HG03196 (cell line): ENCODE measurements around the gene DET1.
"Not testable (repeated sequence)": the region's sequence is repeated elsewhere in the genome, so short reads cannot be mapped to it uniquely, and the experiment has no call there.

Experiments
- ATAC-seq: cut with Tn5 transposase; IDR thresholded peaks from one replicate; pipeline ENCODE4 v1.9.1; 2021; ENCODE audit not compliant: unreplicated experiment

The DET1 gene

DNA sequence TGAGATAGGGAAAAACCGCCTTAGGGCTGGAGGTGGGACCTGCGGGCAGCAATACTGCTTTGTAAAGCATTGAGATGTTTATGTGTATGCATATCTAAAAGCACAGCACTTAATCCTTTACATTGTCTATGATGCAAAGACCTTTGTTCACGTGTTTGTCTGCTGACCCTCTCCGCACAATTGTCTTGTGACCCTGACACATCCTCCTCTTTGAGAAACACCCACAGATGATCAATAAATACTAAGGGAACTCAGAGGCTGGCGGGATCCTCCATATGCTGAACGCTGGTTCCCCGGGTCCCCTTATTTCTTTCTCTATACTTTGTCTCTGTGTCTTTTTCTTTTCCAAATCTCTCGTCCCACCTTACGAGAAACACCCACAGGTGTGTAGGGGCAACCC, 5.4 kb downstream of the DET1 start:
- not testable (repeated sequence) for ATAC-seq

DNA sequence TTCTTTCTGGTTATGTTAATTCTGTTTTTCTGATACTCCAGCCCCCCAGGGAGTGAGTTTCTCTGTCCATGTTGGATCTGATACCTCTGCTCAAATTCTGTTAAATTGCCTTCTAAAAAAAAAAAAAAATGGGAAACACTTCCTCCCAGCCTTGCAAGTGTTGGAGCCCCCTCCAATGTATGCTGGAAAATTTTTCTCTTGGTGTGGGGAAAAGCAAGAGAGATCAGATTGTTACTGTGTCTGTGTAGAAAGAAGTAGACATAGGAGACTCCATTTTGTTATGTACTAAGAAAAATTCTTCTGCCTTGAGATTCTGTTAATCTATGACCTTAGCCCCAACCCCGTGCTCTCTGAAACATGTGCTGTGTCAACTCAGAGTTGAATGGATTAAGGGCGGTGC, 6.1 kb downstream of the DET1 start:
- ATAC-seq = not testable (repeated sequence)

DNA sequence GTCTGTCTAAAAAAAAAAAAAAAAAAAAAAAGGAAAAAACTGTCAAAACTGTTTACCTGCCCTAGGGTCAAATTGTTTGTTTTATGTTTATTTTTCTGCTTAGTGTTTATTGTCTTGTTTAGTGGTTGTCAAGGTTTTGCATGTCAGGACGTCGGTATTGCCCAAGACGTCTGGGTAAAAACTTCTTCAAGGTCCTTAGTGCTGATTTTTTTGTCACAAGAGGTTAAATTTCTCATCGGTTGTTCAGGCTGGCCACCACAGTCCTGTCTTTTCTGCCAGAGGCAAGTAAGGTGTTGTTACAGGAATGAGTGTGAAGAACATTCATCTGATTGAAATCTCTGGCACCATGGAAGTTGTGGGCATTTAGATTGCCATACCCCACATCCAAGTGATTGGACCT, 7.0 kb downstream of the DET1 start:
- ATAC-seq = no peak

DNA sequence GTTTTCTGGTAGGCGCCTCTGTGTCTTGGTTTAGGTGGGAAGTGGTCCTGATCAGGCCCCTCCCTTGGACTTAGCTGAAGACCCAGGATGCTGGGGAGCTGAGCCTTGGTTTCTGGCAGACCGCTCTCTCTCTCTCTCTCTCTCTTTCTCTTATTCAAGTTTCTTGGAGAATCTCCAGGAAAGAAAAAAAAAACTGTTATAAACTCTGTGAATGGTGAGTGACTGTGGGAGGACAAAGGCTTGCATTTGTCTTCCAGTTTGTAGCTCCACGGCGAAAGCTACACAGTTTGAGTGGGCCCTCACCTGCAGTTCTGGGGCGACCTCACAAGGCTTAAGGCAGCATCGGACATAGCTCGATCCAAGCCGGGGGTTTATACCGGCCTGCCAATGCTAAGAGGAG, 7.5 kb downstream of the DET1 start:
- no peak for ATAC-seq

DNA sequence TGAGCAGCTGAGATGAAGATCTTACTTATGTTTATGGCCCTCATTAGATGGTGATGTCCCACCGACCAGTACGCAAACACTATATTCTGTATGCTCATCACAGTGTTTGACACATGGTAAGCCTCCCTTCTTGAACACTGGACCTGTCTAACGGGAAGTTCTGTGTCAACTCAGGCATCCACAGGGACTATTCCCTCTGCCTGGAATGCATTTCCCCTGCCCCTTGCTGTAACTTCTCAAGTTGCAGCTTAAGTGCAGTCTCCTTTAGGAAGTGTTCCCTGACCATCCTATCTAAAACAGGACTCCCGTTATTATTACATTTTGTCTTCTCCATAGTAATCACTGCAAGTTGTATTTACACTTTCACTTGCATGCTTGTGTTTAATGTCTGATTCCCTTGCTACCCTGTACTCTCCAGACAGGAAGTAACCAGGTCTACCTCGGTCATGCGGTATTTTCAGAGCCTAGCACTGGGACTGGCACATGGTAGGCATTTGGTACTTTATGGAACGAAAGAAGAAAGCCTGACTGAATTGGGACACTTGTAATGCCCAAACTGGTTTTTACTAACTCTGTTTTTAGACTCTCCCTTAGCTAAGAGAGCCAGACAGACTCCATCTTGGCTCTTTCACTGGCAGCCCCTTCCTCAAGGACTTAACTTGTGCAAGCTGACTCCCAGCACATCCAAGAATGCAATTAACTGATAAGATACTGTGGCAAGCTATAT, 8.7 kb downstream of the DET1 start:
- no peak for ATAC-seq

DNA sequence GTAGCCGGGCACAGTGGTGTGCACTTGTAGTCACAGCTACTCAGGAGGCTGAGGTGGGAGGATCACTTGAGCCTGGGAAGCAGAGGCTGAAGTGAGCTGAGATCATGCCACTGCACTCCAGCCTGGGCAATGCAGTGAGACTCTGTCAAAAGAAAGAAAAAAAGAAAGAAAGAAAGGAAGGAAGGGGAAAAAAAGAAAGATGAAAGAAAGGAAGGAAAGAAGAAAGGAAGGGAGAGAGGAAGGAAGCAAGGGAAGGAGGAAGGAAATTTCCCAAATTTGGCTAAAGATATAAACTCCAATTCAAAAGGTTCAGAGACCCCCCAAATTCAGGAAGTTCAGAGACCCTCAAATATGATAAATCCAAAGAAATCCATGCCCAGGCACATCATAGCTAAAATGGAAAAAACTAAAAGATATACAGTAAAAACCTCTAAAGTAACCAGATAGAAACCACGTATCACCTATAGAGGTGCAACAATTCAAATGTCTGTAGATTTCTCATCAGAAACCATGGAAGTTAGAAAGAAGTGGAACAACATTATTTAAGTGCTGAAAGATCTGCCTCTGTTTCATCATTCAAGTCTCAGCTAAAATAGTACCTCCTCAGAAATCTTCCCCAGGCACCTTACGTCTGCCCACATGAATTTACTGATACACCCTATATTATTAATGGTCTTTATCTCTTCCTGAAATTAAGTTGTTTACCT, 10.7 kb downstream of the DET1 start:
- no peak for ATAC-seq

DNA sequence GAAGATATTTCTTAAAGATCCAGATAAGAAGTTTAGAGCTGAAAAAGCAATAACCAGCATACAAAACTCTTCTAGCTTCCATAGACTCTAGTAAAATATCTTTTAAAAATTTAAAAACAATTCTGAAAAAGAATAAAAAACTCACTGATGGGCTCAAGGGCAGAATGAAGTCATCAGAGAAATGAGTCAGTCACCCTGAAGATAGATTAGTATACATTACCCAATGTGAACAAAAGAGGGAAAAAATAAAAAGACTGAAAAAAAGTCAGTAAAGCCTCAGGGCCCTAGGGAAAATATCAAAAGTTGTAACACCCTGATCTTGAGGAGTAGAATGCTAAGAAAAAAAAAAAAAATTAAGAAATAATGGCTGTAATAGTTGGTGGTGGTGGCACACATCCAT, 11.4 kb downstream of the DET1 start:
- ATAC-seq = no peak

DNA sequence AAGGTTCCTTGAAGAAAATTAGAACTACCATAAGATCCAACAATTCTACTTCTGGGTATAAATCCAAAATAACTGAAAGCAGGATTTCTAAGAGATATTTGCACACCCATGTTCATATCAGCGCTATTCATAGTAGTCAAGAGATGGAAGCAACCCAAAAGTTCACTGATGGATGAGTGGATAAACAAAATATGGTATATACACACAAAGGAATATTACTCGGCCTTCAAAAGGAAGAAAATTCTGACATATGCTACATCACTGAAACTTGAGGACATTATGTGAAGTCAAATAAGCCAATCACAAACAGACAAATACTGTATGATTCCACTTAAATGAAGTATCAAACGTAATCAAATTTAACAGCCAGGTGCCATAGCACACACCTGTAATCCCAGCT, 13.1 kb downstream of the DET1 start:
- ATAC-seq = no peak

DNA sequence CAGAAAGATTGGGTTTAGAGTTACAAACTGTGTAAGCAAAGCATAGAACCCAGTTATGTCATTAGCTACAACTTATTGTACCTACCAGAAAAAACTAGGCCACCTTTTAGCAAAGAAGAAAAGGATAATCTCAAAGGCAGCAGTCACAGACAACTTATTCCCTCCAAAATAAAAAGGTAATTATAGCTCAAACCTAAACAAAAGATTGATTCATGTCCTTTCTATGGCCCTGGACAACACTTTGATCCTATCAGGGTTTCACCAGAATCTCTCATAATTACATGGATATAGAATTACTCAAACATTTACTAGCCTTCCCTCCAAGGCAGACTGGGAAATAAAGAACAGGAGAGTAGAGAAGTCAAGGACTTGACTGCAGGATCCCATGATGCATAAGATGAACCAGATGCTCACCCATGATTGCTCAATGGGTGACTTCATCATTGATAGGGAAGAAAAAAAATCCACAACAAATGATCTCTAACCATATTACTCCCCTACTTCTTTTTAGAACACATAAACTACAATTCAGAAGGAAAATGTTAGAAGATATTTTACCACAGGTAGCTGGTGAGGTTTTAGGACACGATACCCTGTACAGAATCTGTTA, 17.4 kb downstream of the DET1 start:
- ATAC-seq = no peak

DNA sequence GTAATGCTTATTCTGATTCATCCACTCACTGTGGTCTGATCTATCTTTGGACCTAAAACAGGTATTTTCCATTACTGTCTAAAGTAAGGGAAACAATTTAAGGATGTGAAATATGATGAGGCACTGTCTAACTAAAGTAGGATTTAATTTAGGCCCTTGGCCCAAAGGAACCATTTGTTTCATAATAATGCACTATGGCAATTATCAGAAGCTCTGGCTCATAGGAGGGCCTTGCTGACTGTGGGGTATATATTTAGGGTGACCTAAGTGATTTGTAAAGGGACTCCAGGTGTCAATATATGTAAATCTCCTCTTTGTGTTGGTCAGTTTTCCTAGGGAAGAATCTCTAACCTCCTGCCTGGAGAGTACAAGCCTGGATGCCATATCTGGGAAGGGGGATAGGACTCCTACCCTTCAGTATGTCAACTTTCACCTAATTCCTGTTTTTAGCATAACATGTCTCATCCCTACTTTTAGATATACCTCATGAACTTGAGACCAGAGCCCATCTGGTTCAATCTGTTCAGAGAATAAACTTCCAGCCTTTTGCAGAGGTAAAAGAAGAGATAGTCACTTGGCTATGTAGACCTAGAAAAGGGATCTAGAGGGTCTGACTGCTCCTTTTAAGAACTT, 20.1 kb downstream of the DET1 start:
- no peak for ATAC-seq

DNA sequence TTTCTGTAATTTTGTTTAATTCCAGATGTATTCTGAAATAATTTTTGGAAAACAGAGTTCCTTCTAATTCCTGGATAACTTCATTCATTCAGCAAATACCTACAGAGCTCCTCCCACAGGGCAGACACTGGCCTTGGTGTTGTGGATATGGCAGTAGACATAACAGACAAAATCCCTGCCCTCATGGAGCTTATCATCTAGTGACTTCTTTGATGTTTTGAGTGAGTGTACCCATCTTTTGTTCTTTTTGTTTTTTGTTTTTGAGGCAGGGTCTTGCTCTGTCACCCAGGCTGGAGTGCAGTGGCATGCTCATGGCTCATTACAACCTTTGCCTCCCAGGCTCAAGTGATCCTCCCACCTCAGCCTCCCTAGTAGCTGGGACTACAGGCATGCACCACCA, 21.1 kb downstream of the DET1 start:
- no peak for ATAC-seq

DNA sequence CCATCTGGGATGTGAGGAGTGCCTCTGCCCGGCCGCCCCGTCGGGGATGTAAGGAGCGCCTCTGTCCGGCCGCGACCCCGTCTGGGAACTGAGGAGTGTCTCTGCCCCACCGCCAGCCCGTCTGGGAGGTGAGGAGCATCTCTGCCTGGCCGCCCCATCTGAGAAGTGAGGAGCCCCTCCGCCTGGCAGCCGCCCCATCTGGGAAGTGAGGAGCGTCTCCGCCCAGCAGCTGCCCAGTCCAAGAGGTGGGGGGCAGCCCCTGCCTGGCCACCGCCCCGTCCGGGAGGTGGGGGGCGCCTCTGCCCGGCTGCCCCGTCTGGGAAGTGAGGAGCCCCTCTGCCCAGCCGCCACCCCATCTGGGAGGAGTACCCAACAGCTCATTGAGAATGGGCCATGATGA, 22.4 kb downstream of the DET1 start:
- not testable (repeated sequence) for ATAC-seq

DNA sequence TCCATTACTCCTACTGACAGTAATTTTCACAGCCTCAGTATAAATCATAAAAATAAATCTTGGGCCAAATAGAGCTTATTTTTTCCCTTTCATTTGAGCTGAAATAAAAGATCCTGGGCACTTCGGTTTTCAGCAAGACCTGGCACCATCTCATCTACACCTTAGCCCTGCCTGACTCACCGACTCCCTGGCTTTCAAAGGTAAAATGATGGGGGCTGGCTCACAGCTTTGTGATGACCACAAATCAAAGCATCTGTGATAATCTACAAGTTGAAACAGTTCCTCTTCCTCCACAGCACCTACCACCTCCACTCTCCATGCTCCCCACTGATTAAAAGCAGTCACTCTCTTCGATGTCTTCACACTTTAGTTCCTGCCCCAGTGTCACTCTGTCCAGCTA, 27.6 kb downstream of the DET1 start:
- ATAC-seq = no peak

DNA sequence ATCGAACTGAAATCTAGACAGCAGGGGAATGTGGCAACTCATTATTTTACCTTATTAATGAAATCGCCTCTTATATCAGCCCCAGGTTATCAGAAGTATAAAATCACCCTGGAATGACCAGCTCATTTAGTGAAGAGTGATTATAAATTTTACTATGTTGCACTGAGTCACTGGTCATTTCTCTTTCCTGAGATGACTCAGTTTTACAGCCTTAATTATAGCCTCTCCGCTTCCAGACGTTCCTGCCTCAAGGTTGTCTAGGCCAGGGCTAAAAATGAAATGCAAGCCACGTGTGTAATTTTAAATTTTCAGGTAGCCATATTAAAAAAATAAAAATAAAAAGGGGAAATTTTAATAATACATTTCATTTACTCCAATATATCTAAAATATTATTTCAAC, 33.3 kb downstream of the DET1 start:
- ATAC-seq = no peak

DNA sequence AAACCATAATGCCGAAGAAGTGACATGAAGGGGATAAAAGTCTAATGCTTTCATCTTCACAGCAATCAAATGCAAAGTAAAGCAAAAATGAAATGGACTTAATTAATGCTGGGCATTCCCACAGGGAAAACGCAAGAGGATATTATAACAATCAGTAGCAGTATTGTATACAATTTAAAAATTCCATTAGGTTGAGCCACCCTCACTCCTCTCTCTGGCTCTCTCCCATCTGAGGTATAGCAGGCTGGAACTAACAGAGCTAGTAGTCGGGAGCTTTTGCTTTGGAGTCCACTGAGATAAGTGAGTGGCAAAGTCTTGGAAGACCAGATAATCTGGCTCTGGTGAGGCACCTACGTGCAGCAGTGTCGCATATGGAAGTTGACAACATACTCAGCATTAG, 33.9 kb downstream of the DET1 start:
- no peak for ATAC-seq

DNA sequence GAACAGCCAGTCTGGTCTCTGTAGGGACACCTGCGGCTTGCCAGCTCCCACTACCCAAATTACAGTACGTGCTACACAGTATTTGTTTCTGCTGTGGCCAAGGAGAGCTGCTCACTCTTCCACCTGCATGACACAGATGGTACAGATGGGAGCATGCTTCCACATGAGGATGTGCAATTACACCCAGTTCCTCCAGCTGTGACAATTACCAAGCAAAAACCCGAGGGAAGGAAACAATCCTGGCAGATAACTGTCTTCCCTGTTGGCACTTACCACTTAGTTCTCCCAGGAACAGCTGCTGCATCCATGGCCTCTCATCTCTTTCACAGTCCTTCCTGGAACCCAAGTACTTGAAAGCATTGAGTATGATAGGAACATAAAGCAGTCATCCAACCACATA, 34.4 kb downstream of the DET1 start:
- no peak for ATAC-seq

DNA sequence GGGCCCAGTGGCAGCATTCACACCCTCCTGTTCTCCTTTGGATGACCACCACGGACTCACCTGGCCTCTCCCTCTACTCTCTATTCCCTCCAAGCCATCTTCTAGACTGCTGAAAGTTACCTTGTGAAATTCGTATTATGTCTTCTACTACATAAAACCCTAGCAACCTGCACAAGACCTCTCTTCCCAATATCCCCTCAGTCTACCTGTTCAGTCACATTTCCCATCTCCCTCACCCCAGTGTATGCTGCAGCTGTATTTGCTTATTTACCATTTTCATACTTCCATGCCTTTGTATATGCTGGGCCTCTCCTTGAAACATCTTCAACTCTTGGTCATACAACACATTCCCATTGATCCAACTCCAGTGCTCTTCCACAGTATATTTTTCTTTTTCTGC, 35.3 kb downstream of the DET1 start:
- ATAC-seq = no peak

DNA sequence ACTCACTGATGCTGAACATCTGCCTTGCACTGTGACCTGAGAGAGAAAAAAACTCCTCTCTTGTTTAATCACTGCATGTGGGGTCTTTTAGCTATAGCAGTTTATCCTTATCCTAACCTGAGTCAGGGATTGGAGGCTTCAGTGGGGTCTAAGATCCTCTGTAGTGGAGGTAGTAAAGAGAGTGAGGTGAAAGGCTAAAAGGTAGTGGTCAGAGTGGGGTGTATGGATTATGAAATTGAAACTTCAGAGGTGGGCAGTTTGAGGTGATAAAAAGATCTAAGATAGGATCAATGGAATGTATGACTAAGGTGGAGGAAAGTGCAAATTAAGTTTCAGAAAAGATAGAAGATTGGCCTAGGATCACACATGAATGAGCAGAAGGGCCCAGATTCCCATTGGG, 36.5 kb downstream of the DET1 start:
- no peak for ATAC-seq

DNA sequence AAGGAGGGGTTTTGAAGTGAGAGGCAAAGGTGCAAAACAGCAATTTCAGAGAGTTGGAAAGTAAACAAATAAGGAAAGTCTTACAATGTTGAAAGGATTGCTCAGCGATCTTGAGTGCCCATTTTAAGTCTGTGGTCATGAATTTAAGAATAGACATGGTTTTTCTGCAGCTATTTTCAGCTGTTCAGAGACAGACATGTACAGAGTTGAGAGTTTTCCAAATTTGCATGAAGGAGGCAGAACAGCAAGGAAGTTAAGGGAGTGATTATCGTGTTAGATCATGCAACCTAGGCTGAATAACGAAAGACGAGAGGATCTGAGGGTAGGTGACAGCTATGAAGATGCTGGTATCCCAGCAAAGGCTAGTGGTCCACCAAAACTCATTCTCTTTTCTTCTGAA, 37.2 kb downstream of the DET1 start:
- no peak for ATAC-seq

DNA sequence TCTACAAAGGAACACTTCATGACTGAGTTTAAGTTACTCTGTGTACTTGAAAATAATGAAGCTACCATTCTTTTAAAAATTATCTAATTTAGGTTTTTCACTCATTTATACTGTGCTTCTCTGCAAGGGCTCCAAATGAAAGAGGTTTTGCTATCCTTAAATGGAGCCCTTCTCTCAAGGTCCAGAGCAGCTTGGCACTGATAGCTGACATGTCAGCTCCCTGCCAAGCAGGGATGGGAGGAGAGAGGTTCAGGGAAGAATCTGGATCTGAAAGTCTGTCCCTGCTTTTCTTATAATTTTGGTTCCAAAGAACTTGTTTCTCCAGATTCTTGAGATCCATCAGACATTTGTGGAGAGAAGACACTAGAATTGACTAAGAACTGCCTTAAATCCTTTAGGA, 39.9 kb downstream of the DET1 start:
- no peak for ATAC-seq

DNA sequence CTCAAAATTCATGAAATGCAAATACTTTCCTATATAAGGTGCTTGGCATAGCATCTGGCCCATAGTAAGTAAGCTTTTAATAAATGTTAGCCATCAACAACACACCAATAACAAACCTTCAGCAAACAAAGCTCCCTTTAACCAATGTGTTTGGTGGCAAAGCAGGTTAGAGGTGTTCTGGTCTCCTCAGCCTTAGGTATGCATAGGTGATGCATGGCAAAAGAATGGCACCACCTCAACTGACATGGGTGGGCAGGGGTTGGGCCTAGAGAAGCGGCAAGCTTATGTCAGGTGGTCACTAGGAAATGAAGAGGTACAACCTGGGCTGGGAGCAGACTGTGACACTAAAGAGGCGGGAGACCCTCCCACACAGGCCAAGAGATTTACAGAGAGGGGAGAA, 40.8 kb downstream of the DET1 start:
- ATAC-seq = no peak

DNA sequence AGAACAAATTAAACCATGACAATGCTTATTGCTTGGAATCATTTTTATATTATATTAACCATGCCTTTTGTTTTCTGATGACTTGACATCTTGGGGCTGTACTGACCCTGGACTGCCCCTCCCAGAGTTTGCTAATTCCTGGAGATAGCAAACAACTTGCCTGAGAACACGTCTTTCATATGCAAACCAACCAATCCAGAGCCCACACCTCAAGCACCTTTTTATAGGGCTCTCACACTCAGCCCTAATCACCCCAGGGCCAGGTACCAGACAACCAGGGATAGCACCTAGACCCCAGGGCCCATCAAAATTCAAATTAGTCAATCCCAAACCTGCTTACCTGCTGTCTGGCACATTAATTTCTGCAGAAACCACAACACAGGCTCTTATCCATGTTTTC, 42.0 kb downstream of the DET1 start:
- ATAC-seq = no peak
